Keratinocyte (primary cell): ENCODE data around the gene PSMB10.
A peak's percentile ranks its signal among the peaks of the same experiment; 100 is the strongest.

Source experiments
- EZH2 ChIP-seq: IDR thresholded peaks from one replicate; pipeline ENCODE4 v1.6.1; 2012; ENCODE audit warnings: inconsistent platforms, mild to moderate bottlenecking, low read length, moderate library complexity
- TF ChIP-seq, protein P1 (sequence below), 3 experiments: IDR thresholded peaks in 1 of 3; conservative IDR thresholded peaks in 1 of 3; optimal IDR thresholded peaks in 1 of 3; 2 replicates in 2 of 3; 3 replicates in 1 of 3; pipeline versions ENCODE3 to v1.5.1; 2011; ENCODE audit warnings: low read length in 3 of 3, mild to moderate bottlenecking in 3 of 3, moderate library complexity in 2 of 3, control low read depth in 1 of 3, inconsistent platforms in 1 of 3; ENCODE audit not compliant: insufficient read depth in 2 of 3; ENCODE audit errors: extremely low read depth in 1 of 3

DNA sequence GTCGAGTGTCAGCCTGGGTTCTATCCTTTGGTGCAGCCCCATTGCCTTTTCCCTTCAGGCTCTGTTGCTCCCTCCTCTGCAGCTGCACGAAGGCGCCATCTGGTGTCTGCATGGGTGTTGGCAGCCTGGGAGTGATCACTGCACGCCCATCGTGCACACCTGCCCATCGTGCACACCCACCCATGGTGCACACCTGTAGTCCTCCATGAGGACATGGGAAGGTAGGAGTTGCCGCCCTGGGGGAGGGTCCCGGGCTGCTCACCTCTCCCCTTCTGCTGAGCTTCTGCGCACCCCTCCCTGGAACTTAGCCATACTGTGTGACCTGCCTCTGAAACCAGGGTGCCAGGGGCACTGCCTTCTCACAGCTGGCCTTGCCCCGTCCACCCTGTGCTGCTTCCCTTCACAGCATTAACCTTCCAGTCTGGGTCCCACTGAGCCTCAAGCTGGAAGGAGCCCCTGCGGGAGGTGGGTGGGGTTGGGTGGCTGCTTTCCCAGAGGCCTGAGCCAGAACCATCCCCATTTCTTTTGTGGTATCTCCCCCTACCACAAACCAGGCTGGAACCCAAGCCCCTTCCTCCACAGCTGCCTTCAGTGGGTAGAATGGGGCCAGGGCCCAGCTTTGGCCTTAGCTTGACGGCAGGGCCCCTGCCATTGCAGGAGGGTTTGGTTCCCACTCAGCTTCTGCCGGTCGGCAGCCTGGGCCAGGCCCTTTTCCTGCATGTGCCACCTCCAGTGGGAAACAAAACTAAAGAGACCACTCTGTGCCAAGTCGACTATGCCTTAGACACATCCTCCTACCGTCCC lies 7.9 kb downstream of the PSMB10 start:
- TF ChIP-seq, protein P1, sequence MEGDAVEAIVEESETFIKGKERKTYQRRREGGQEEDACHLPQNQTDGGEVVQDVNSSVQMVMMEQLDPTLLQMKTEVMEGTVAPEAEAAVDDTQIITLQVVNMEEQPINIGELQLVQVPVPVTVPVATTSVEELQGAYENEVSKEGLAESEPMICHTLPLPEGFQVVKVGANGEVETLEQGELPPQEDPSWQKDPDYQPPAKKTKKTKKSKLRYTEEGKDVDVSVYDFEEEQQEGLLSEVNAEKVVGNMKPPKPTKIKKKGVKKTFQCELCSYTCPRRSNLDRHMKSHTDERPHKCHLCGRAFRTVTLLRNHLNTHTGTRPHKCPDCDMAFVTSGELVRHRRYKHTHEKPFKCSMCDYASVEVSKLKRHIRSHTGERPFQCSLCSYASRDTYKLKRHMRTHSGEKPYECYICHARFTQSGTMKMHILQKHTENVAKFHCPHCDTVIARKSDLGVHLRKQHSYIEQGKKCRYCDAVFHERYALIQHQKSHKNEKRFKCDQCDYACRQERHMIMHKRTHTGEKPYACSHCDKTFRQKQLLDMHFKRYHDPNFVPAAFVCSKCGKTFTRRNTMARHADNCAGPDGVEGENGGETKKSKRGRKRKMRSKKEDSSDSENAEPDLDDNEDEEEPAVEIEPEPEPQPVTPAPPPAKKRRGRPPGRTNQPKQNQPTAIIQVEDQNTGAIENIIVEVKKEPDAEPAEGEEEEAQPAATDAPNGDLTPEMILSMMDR (optimal IDR thresholded peaks at IDR 0.05 in 1 of 3, IDR thresholded peaks at IDR 0.05 in 1 of 3, conservative IDR thresholded peaks at IDR 0.05 in 1 of 3; ENCODE audit: extremely low read depth in 1 of 3, insufficient read depth in 2 of 3, low read length in 3 of 3) = peak; percentile 91 to 100 (median 96)
- no peak for TF ChIP-seq EZH2
